ENCODE data around the gene NFATC1. TPM values are rescaled to one million over a fixed set of nuclear protein-coding genes. Genes with fewer than 3 reads are reported as not detected.

NFATC1 gene
- total RNA-seq, 2 experiments from 2014 or later: 94.2 to 98.5 TPM

DNA sequence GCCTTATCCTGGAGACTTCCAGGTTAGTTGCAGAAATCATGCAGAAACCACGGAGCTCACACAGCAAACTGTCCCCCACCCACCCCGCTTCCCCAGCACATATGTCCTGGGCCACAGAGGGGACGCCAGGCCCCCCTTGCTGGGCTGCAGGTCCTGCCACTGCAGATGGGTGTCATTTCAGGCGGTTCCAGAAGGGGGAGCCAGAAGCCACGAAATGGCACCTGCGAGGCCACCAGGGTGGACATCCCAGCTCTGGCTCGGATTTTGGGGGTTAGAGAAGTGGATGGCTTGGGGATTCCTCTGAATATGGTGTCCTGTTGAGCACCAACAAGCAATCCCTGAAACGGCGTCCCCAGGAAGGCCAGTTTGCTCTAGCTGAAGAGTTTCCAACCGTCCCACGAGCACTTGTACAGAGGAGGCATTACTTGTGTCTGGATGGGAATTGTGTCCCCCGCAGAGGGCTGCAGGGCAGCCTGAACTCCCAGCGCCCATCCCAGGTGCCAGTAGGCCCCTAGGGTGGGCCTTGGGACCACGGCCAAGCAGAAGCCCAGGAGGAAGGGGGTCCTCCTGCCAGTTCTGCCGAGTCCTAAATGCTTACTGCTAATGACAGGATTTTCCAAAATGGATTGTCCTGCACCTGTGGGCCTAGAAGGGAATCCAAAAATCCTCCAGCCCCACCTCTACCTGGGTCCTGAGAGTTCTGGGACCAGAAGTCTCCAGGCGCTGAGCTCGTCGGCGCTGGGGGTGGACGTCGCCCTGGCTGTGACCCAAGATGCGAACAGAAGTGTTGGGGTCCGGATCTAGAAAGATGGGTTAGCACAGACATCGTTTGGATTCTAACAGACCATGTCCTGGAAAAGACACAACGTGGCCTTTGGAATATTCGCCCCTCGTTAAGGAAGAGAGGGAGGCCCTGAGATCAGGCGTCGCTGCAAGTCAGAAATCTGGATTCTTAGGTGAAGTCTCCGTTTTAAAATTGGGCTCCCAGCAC is 14.6 kb upstream of the NFATC1 start:
- H3K27me3 Mint-ChIP-seq: no peaks in the 10 kb centered on the region
- H3K9me3 Mint-ChIP-seq: no peaks in the 10 kb centered on the region
- no peak overlapping the region for H3K4me3 Mint-ChIP-seq
- DNase-seq: peak; percentile 63
- H3K27ac Mint-ChIP-seq: peak overlapping the region; percentile 48
- no peaks in the 10 kb centered on the region for H3K36me3 Mint-ChIP-seq
- peaks cover 5% of the 10 kb centered on the region for H3K4me1 Mint-ChIP-seq

- no peak for DNase-seq
- H3K4me1 Mint-ChIP-seq: peaks cover 5% of the 10 kb centered on the region
- no peaks in the 10 kb centered on the region for H3K27me3 Mint-ChIP-seq
- no peaks in the 10 kb centered on the region for H3K9me3 Mint-ChIP-seq
- no peak overlapping the region for H3K27ac Mint-ChIP-seq
- no peak overlapping the region for H3K4me3 Mint-ChIP-seq
- H3K36me3 Mint-ChIP-seq: no peaks in the 10 kb centered on the region
Observed at GRCh38 chr18:79381811-79382311, 13.9 kb upstream of the NFATC1 start.

DNA sequence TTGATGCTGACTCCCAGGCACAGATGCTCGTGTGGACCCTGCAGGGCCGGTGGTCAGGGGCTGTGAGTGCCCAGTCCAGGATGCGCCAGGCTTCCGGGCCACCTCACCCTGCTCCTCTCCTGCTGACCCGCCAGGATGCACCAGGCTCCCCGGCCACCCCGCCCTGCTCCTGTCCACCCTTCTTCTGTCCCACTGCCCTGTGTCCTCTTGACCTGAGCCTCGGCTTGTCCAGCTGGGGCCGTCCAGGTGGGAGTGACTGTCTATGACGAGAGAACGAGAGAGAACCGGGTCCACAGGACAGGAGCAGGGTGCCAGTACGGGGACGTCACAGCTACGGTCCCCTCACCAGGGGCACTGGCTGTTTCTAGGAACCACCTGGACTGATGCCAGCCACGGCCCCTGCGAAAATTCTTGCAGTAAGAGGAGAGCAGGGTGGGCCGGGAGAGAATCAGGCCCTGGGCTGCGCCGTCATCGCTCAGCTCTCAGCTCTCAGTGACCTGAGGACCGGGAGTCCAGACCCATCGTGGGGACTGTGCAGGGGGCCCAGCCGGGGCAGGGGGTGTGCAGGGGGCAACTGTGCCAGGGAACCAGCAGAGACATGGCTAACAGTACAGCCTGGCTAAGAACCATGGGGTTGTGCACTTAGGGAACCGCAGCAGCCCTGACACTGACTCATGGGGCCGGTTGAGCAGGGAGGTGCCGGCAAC is 12.9 kb upstream of the NFATC1 start:
- no peak for DNase-seq
- Mint-ChIP-seq H3K36me3 (no peaks in the 10 kb centered on the region), H3K27ac (no peak overlapping the region), H3K4me3 (no peak overlapping the region), H3K9me3 (no peaks in the 10 kb centered on the region), H3K27me3 (no peaks in the 10 kb centered on the region), H3K4me1 (peaks cover 11% of the 10 kb centered on the region)

DNA sequence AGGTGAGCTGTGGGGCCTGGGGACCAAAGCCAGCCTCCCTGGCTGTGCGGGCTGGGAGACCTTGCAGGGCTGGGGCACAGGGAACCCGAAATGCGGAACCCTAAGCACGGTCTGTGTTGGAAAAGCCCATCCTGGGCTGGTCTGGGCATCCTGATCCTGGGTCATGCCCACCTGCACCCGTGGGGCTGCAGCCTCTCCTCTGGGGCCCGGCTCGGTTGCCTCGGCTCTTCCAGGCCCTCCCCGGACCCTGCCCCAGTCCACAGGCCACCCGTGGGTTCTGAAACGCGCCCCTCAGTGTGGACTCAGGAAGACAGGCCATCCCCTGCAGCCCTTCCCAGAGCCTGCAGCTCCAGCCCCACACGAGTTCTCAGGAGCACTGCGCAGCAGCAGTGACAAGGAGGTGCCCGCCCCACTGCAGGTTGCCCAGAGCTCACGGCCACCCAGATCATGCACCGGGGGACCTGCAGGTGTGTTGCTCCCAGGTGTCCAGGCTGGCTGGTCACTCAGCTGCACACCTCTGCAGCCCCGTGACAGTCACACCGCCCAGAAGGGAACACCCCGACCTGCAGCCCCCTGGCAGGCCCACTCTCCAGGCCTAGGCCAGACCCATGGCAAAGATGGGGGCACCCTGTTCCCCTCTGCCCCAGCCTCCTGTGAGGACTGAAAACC is 12.2 kb upstream of the NFATC1 start:
- Mint-ChIP-seq H3K4me3 (no peak overlapping the region), H3K4me1 (peaks cover 17% of the 10 kb centered on the region), H3K36me3 (no peaks in the 10 kb centered on the region), H3K27me3 (peaks cover 5% of the 10 kb centered on the region), H3K27ac (no peak overlapping the region), H3K9me3 (no peaks in the 10 kb centered on the region)
- no peak for DNase-seq

DNA sequence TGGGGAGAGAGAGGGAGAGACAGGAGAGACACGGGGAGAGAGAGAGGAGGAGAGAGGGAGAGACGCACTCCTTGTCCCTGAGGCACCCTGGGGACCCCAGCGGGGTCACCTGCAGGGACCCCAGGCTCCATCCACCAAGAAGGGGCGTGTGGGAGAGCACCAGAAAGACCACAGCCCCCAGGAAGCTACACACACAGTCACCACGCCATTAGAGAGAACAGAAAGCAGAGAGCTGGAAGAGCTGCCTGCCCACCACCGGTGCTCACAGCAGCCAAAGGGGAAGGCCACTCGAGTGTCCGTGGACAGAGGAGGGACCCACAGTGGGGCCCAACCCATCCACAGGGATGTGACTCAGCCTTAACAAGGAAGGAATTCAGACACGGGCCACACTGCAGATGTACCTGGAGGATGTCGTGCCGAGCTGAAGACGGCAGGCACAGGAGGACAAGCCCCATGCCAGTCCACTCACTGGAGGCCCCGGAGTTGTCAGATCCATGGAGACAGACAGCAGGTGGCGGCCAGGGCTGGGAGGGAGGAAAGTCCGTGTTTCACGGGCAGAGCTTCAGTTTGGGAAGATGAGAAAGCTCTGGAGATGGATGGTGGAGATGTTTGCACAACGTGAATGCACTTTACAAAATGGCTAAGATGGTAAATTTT is 11.5 kb upstream of the NFATC1 start:
- no peak overlapping the region for H3K4me3 Mint-ChIP-seq
- H3K27ac Mint-ChIP-seq: no peak overlapping the region
- no peaks in the 10 kb centered on the region for H3K9me3 Mint-ChIP-seq
- H3K27me3 Mint-ChIP-seq: peaks cover 11% of the 10 kb centered on the region
- peaks cover 17% of the 10 kb centered on the region for H3K4me1 Mint-ChIP-seq
- no peak for DNase-seq
- no peaks in the 10 kb centered on the region for H3K36me3 Mint-ChIP-seq

DNA sequence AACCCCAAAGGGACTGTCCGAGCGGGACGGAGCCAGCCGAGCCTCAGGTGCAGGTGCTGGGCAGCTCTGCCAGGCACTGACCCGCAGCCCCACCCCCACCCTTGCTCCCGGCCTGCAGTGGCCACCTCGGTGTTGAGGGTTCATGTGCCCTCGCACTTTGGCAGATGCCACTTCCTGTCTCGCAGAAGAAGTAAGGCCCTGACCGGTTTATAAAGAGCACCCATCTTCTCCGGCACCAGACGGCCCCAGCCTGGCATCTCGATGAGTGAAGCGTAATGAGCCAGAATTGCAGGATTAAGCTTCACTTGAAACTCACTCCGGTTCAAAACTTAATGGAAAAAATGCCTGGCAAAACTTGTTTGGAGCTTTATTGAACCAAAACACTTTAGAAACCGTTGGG is 10.9 kb upstream of the NFATC1 start:
- no peak for DNase-seq
- Mint-ChIP-seq H3K27me3 (peaks cover 15% of the 10 kb centered on the region), H3K27ac (no peak overlapping the region), H3K36me3 (no peaks in the 10 kb centered on the region), H3K4me1 (peaks cover 14% of the 10 kb centered on the region), H3K4me3 (no peak overlapping the region), H3K9me3 (no peaks in the 10 kb centered on the region)

DNA sequence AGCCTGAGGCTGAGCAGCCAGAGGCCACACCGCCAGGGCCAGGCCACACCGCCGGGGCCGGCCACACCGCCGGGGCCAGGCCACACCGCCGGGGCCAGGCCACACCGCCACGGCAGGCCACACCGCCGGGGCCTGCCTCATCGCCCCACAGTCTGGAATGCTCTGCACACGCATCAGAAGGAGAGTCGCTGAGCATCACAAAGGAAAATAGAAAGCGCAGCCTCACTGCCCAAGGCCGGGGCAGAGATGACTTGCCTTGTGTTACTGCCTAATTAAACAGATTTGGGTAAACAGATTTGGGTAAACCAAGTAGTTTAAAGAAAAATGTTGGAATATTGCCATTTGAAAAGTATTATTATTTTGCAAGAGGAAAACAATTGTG is 10.4 kb upstream of the NFATC1 start:
- Mint-ChIP-seq H3K27ac (no peak overlapping the region), H3K4me3 (no peak overlapping the region), H3K4me1 (peaks cover 14% of the 10 kb centered on the region), H3K9me3 (no peaks in the 10 kb centered on the region), H3K36me3 (no peaks in the 10 kb centered on the region), H3K27me3 (peaks cover 15% of the 10 kb centered on the region)
- no peak for DNase-seq

- no peak overlapping the region for H3K27ac Mint-ChIP-seq
- no peak overlapping the region for H3K4me3 Mint-ChIP-seq
- peaks cover 15% of the 10 kb centered on the region for H3K27me3 Mint-ChIP-seq
- H3K36me3 Mint-ChIP-seq: no peaks in the 10 kb centered on the region
- H3K9me3 Mint-ChIP-seq: no peaks in the 10 kb centered on the region
- peaks cover 14% of the 10 kb centered on the region for H3K4me1 Mint-ChIP-seq
- no peak for DNase-seq
Observed at GRCh38 chr18:79385708-79386341, 9.9 kb upstream of the NFATC1 start.

- Mint-ChIP-seq H3K4me3 (no peak overlapping the region), H3K9me3 (no peaks in the 10 kb centered on the region), H3K27me3 (peaks cover 15% of the 10 kb centered on the region), H3K36me3 (no peaks in the 10 kb centered on the region), H3K27ac (no peak overlapping the region), H3K4me1 (peaks cover 14% of the 10 kb centered on the region)
- no peak for DNase-seq
Observed at GRCh38 chr18:79386547-79386946, 9.2 kb upstream of the NFATC1 start.

GRCh38 chr18:79387214-79387613 is 8.5 kb upstream of the NFATC1 start:
- Mint-ChIP-seq H3K9me3 (no peaks in the 10 kb centered on the region), H3K4me3 (no peak overlapping the region), H3K27ac (no peak overlapping the region), H3K36me3 (no peaks in the 10 kb centered on the region), H3K27me3 (peaks cover 15% of the 10 kb centered on the region), H3K4me1 (peaks cover 18% of the 10 kb centered on the region)
- no peak for DNase-seq

DNA sequence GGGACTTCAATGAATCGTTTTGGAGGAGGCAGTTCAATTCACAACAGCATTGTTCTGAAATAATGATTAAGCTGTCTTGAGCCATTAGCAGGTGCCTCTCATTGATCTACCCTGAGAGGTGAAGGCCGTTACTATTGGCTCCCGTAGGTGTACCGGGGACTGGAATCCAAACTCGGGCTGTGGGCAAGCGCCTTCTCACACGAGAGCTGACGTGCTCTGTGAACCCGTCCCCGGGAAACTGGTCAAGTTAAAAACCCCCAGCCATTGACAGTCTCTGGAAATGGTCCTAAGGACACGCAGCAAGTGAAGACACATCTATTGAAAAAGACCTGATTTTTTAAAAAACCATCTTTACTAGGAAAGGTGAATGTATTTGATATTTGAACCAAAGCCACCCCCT is 8.1 kb upstream of the NFATC1 start:
- Mint-ChIP-seq H3K27ac (no peak overlapping the region), H3K4me1 (peaks cover 21% of the 10 kb centered on the region), H3K27me3 (peaks cover 15% of the 10 kb centered on the region), H3K36me3 (no peaks in the 10 kb centered on the region), H3K9me3 (no peaks in the 10 kb centered on the region), H3K4me3 (no peak overlapping the region)
- no peak for DNase-seq

GRCh38 chr18:79388043-79388442 is 7.7 kb upstream of the NFATC1 start:
- peaks cover 25% of the 10 kb centered on the region for H3K4me1 Mint-ChIP-seq
- H3K27ac Mint-ChIP-seq: no peak overlapping the region
- H3K36me3 Mint-ChIP-seq: no peaks in the 10 kb centered on the region
- no peak for DNase-seq
- H3K9me3 Mint-ChIP-seq: no peaks in the 10 kb centered on the region
- H3K27me3 Mint-ChIP-seq: peaks cover 15% of the 10 kb centered on the region
- H3K4me3 Mint-ChIP-seq: no peak overlapping the region

DNA sequence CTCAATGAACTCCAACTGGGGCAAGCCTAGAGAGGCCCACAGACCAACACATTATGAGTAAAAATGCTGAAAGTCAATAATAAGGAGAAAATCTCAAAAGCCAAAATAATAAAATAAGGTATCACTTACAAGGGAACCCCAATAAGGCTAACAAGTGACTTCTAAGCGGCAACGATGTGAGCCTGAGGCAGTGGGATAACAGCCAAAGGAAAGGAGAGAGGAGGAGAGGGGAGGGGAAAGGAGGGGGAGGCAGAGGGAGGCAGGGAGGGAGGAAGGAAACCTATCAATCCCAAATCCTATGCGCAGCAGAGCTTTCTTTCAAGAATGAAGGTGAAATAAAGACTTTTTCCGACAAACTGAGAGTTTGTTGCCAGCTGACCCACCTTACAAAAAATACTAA is 6.0 kb upstream of the NFATC1 start:
- H3K4me1 Mint-ChIP-seq: peaks cover 29% of the 10 kb centered on the region
- H3K27ac Mint-ChIP-seq: no peak overlapping the region
- H3K9me3 Mint-ChIP-seq: no peaks in the 10 kb centered on the region
- no peaks in the 10 kb centered on the region for H3K36me3 Mint-ChIP-seq
- H3K27me3 Mint-ChIP-seq: peaks cover 15% of the 10 kb centered on the region
- DNase-seq: no peak
- no peak overlapping the region for H3K4me3 Mint-ChIP-seq

GRCh38 chr18:79392226-79392625 is 3.5 kb upstream of the NFATC1 start:
- DNase-seq: no peak
- Mint-ChIP-seq H3K27ac (no peak overlapping the region), H3K36me3 (peaks cover 4% of the 10 kb centered on the region), H3K9me3 (no peaks in the 10 kb centered on the region), H3K4me3 (no peak overlapping the region), H3K27me3 (peaks cover 15% of the 10 kb centered on the region), H3K4me1 (peaks cover 29% of the 10 kb centered on the region)

Measured in activated naive CD8-positive, alpha-beta T cell treated with anti-CD3 and anti-CD28 coated beads for 36 hours (primary cell).